ENCODE measurements around the gene SBNO2. TPM values are rescaled to one million over a fixed set of nuclear protein-coding genes. Genes with fewer than 3 reads are reported as not detected.
A peak's percentile ranks its signal among the peaks of the same experiment; 100 is the strongest.

SBNO2 gene
- total RNA-seq, 1 experiment from 2014 or later = 51.8 TPM

GRCh38 chr19:1213391-1214286 is 39.6 kb upstream of the SBNO2 start:
- Histone ChIP-seq H3K9me3 (ENCODE audit: low read depth, low read length, poor library complexity, severe bottlenecking) (no peaks in the 10 kb centered on the region), H3K27ac (ENCODE audit: low read depth, low read length, poor library complexity, severe bottlenecking) (peak overlapping the region; percentile 87), H3K27me3 (replicated peaks; ENCODE audit: insufficient read depth, low read depth, low read length, poor library complexity) (no peaks in the 10 kb centered on the region), H3K36me3 (ENCODE audit: insufficient read depth, low read length, poor library complexity, severe bottlenecking) (peaks cover 3% of the 10 kb centered on the region), H3K4me3 (ENCODE audit: low read depth, low read length, poor library complexity, severe bottlenecking) (peak overlapping the region; percentile 2), H3K4me1 (ENCODE audit: insufficient read depth, low read length, poor library complexity, severe bottlenecking) (peaks cover 49% of the 10 kb centered on the region)
- ChIA-PET CTCF (interaction anchor here (0.6 to 1.4 kb wide), 2 partner anchors 9 to 202 kb away, joined by 3 to 4 read pairs; no protein-coding TSS in a partner anchor), POLR2A (ENCODE audit: low non-redundant PET) (no interaction called here)
- no peak for TF ChIP-seq EZH2 (IDR thresholded peaks at IDR 0.05; ENCODE audit: borderline replicate concordance, low read depth, low read length, poor library complexity, severe bottlenecking)
- no peak for TF ChIP-seq CTCF (conservative IDR thresholded peaks at IDR 0.05; ENCODE audit: low read depth, low read length)
- BruUV-seq (replicated peaks) = no TSS peak
- DNase-seq (ENCODE audit: low spot score) = peak; percentile 92
- intact Hi-C loops (cut with micrococcal nuclease; ENCODE audit: unreplicated experiment) = loop anchor here (10.0 kb wide), 1 partner anchor 189 kb away; the partner anchor contains the start of genes CNN2, RNU6-2 and TMEM259

- H3K4me1 ChIP-seq (ENCODE audit: insufficient read depth, low read length, poor library complexity, severe bottlenecking) = peaks cover 54% of the 10 kb centered on the region
- intact Hi-C loops (cut with micrococcal nuclease; ENCODE audit: unreplicated experiment) = loop anchor here (10.0 kb wide), 1 partner anchor 187 kb away; the partner anchor contains the start of genes CNN2, RNU6-2 and TMEM259
Observed at GRCh38 chr19:1211494-1212234, 37.6 kb upstream of the SBNO2 start.

More at GRCh38 chr19:1211494-1212234, 37.6 kb upstream of the SBNO2 start:
- CTCF ChIA-PET = interaction anchor here (0.7 kb wide), 2 partner anchors 8 to 42 kb away, joined by 7 to 9 read pairs; no protein-coding TSS in a partner anchor
- H3K36me3 ChIP-seq (ENCODE audit: insufficient read depth, low read length, poor library complexity, severe bottlenecking) = peaks cover 3% of the 10 kb centered on the region
- H3K9me3 ChIP-seq (ENCODE audit: low read depth, low read length, poor library complexity, severe bottlenecking) = no peaks in the 10 kb centered on the region
- H3K27ac ChIP-seq (ENCODE audit: low read depth, low read length, poor library complexity, severe bottlenecking) = peak overlapping the region; percentile 68
- H3K27me3 ChIP-seq (replicated peaks; ENCODE audit: insufficient read depth, low read depth, low read length, poor library complexity) = no peaks in the 10 kb centered on the region
- peak overlapping the region; percentile 34 for H3K4me3 ChIP-seq (ENCODE audit: low read depth, low read length, poor library complexity, severe bottlenecking)
- BruUV-seq (replicated peaks) = no TSS peak
- POLR2A ChIA-PET (ENCODE audit: low non-redundant PET) = interaction anchor here (0.8 kb wide), 1 partner anchor 57 kb away, joined by 3 read pairs; no protein-coding TSS in a partner anchor
- peak; percentile 90 for DNase-seq (ENCODE audit: low spot score)
- TF ChIP-seq CTCF (conservative IDR thresholded peaks at IDR 0.05; ENCODE audit: low read depth, low read length) (no peak), EZH2 (IDR thresholded peaks at IDR 0.05; ENCODE audit: borderline replicate concordance, low read depth, low read length, poor library complexity, severe bottlenecking) (no peak)
